A549 (cell line): Measurements from ENCODE around the gene BFSP2.

Experiments used
- CEBPB ChIP-seq, 2 experiments: fragments of >200 bp in 1 of 2; sonication (Bioruptor Twin) in 1 of 2; formaldehyde crosslinking in 1 of 2; IDR thresholded peaks; 2 replicates each; pipeline ENCODE4 v1.6.1; 2012 to 2016
- EP300 ChIP-seq, 2 experiments: fragments of >200 bp; sonication (Bioruptor Twin); formaldehyde crosslinking; IDR thresholded peaks; 2 replicates in 1 of 2; 3 replicates in 1 of 2; pipeline ENCODE4 v1.6.1; 2016 to 2017
- JUN ChIP-seq, 2 experiments: fragments of >200 bp; sonication (Bioruptor Twin); formaldehyde crosslinking; IDR thresholded peaks; 2 replicates in 1 of 2; 3 replicates in 1 of 2; pipeline ENCODE4 v1.6.1; 2016 to 2017
- JUNB ChIP-seq: fragments of >200 bp; sonication (Bioruptor Twin); formaldehyde crosslinking; IDR thresholded peaks from 2 replicates; pipeline ENCODE4 v1.6.1; 2016
- MAFK ChIP-seq: fragments of 450-650 bp; IDR thresholded peaks from 2 replicates; pipeline ENCODE4 v1.6.1; 2014; ENCODE audit not compliant: partially characterized antibody
- POLR2A ChIP-seq: IDR thresholded peaks from 2 replicates; pipeline ENCODE4 v1.6.1; 2012; ENCODE audit warnings: mild to moderate bottlenecking, low read length
- POLR2AphosphoS2 ChIP-seq: conservative IDR thresholded peaks from 2 replicates; pipeline ENCODE4 v1.6.1; 2012; ENCODE audit warnings: low read length, improper control_type of control experiment, inconsistent platforms
- RAD21 ChIP-seq, 2 experiments: fragments of >200 bp in 1 of 2; sonication (Bioruptor Twin) in 1 of 2; formaldehyde crosslinking in 1 of 2; IDR thresholded peaks in 1 of 2; conservative IDR thresholded peaks in 1 of 2; 2 replicates in 1 of 2; 3 replicates in 1 of 2; pipeline ENCODE4 v1.6.1; 2012 to 2018; ENCODE audit warnings: inconsistent platforms in 1 of 2
- RFX5 ChIP-seq: fragments of 450-650 bp; IDR thresholded peaks from 2 replicates; pipeline ENCODE4 v1.7.1; 2014; ENCODE audit warnings: antibody characterized with exemption, mild to moderate bottlenecking, moderate library complexity
- ZNF302 ChIP-seq: fragments of 250-450 bp; sonication (Bioruptor Pico); IDR thresholded peaks from 2 replicates; pipeline ENCODE4 v1.9.0; 2021; ENCODE audit warnings: inconsistent platforms, mild to moderate bottlenecking, moderate library complexity
- TF ChIP-seq, protein P1 (sequence below): fragments of >200 bp; sonication (Bioruptor Twin); formaldehyde crosslinking; IDR thresholded peaks from 3 replicates; pipeline ENCODE4 v1.6.1; 2016
- TF ChIP-seq, protein P2 (sequence below): IDR thresholded peaks from 2 replicates; pipeline ENCODE4 v1.6.1; 2012
- TF ChIP-seq, protein P3 (sequence below): fragments of >200 bp; sonication (Bioruptor Twin); formaldehyde crosslinking; IDR thresholded peaks from 3 replicates; pipeline ENCODE4 v1.5.1; 2016

DNA sequence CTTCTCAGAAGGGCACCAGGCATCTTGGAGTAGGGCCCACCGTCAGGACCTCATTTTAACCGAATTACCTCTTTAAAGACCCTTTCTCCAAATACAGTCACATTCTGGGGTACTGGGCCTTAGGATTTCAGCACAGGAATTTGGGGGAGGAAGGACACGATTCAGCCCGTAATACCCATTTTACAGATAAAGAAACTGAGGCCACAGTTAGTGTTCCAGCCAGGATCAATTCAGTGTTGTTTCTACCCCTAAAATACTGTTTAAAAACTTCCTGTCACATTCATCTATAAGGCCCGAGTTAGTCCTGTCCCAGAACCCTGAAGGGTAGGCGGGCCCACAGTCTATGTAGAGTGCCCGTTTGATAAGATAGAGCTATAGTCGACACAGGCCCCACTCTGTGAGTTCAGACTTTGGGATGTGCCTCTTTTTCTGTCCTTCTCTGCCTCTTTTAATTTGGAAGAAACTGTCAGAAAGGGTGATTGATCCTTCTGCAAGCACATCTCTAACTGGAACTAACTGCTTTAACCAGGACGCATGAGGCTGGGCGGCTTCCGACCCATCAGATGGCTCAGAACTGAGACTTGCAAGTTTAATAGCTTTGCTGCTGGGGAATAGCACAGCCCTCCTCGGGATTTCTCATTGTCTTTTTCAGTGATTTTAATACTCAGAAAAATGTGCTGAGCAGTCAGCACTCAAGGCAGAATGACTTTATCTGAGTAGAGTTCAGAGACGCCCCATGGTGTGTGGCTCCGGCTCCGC is 19.5 kb downstream of the BFSP2 start:
- TF ChIP-seq RFX5, result no peak
- TF ChIP-seq, protein P1, sequence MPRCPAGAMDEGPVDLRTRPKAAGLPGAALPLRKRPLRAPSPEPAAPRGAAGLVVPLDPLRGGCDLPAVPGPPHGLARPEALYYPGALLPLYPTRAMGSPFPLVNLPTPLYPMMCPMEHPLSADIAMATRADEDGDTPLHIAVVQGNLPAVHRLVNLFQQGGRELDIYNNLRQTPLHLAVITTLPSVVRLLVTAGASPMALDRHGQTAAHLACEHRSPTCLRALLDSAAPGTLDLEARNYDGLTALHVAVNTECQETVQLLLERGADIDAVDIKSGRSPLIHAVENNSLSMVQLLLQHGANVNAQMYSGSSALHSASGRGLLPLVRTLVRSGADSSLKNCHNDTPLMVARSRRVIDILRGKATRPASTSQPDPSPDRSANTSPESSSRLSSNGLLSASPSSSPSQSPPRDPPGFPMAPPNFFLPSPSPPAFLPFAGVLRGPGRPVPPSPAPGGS, result no peak
- TF ChIP-seq, protein P2, sequence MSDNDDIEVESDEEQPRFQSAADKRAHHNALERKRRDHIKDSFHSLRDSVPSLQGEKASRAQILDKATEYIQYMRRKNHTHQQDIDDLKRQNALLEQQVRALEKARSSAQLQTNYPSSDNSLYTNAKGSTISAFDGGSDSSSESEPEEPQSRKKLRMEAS, result no peak
- TF ChIP-seq JUNB, result no peak
- no peak for TF ChIP-seq EP300 (IDR thresholded peaks at IDR 0.05)
- TF ChIP-seq, protein P3, sequence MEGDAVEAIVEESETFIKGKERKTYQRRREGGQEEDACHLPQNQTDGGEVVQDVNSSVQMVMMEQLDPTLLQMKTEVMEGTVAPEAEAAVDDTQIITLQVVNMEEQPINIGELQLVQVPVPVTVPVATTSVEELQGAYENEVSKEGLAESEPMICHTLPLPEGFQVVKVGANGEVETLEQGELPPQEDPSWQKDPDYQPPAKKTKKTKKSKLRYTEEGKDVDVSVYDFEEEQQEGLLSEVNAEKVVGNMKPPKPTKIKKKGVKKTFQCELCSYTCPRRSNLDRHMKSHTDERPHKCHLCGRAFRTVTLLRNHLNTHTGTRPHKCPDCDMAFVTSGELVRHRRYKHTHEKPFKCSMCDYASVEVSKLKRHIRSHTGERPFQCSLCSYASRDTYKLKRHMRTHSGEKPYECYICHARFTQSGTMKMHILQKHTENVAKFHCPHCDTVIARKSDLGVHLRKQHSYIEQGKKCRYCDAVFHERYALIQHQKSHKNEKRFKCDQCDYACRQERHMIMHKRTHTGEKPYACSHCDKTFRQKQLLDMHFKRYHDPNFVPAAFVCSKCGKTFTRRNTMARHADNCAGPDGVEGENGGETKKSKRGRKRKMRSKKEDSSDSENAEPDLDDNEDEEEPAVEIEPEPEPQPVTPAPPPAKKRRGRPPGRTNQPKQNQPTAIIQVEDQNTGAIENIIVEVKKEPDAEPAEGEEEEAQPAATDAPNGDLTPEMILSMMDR, result no peak
- no peak for TF ChIP-seq CEBPB (IDR thresholded peaks at IDR 0.05)
- TF ChIP-seq POLR2A, result no peak
- no peak for TF ChIP-seq JUN (IDR thresholded peaks at IDR 0.05)
- TF ChIP-seq RAD21 (conservative IDR thresholded peaks at IDR 0.05 in 1 of 2, IDR thresholded peaks at IDR 0.05 in 1 of 2), result no peak
- no peak for TF ChIP-seq MAFK
- TF ChIP-seq POLR2AphosphoS2, result no peak
- no peak for TF ChIP-seq ZNF302 (CRISPR knock-in tag)
